HEK293T (cell line): ENCODE measurements around the gene PELI2.

Experiments
- ARNT ChIP-seq: fragments of 450-650 bp; IDR thresholded peaks from 2 replicates; pipeline ENCODE4 v1.6.1; 2017; ENCODE audit warnings: mild to moderate bottlenecking
- BHLHE40 ChIP-seq: fragments of 450-650 bp; IDR thresholded peaks from 2 replicates; pipeline ENCODE4 v1.6.1; 2016; ENCODE audit warnings: mild to moderate bottlenecking, moderate library complexity, borderline replicate concordance
- CTBP1 ChIP-seq: fragments of 450-650 bp; IDR thresholded peaks from 2 replicates; pipeline ENCODE4 v1.6.1; 2016; ENCODE audit warnings: borderline replicate concordance
- ELF4 ChIP-seq: fragments of 450-650 bp; IDR thresholded peaks from 2 replicates; pipeline ENCODE4 v1.6.1; 2017; ENCODE audit warnings: antibody characterized with exemption
- FOXK2 ChIP-seq: fragments of 450-650 bp; IDR thresholded peaks from 2 replicates; pipeline ENCODE4 v1.6.1; 2016; ENCODE audit warnings: mild to moderate bottlenecking
- FOXM1 ChIP-seq: fragments of 450-650 bp; IDR thresholded peaks from 2 replicates; pipeline ENCODE4 v1.6.1; 2017; ENCODE audit warnings: mild to moderate bottlenecking, borderline replicate concordance
- HDGF ChIP-seq: fragments of 450-650 bp; IDR thresholded peaks from 2 replicates; pipeline ENCODE4 v1.6.1; 2017; ENCODE audit warnings: antibody characterized with exemption, borderline replicate concordance
- L3MBTL2 ChIP-seq: fragments of 450-650 bp; conservative IDR thresholded peaks from 2 replicates; pipeline ENCODE4 v1.6.1; 2016; ENCODE audit warnings: mild to moderate bottlenecking
- LEF1 ChIP-seq: fragments of 450-650 bp; IDR thresholded peaks from 2 replicates; pipeline ENCODE4 v1.6.1; 2017; ENCODE audit warnings: mild to moderate bottlenecking, borderline replicate concordance
- NFRKB ChIP-seq: fragments of 450-650 bp; IDR thresholded peaks from 2 replicates; pipeline ENCODE4 v1.6.1; 2016; ENCODE audit warnings: mild to moderate bottlenecking, moderate library complexity
- SP1 ChIP-seq: fragments of 450-650 bp; IDR thresholded peaks from 2 replicates; pipeline ENCODE4 v1.6.1; 2017
- SUZ12 ChIP-seq: fragments of 450-650 bp; IDR thresholded peaks from 2 replicates; pipeline ENCODE4 v1.6.1; 2016; ENCODE audit warnings: mild to moderate bottlenecking
- TARDBP ChIP-seq: fragments of 450-650 bp; IDR thresholded peaks from 2 replicates; pipeline ENCODE4 v1.6.1; 2016

DNA sequence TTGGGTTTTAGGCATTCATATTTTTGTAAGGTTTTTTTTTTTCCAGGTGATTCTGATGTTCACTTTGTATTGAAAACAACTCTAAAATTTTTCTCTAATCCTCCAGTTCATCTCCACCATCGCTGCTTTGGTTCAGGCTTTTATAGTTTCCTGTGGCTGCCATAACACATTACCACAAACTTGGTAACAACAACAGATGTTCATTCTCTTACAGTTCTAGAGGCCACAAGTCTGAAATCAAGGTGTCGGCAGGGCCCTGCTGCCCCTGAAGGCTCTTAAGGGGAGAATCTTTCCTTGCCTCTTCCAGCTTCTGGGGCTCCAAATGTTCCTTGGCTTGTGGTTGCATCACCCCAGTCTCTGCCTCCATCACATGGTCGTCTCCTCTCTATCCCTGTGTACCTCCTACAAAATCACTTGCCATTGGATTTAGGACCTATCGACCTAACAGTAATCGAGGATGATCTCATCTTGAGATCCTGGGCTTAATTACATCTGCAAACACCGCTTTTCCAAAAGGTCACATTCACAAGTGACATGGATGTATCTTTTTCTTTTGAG is 55.2 kb downstream of the PELI2 start:
- TF ChIP-seq TARDBP (no peak), SP1 (no peak), BHLHE40 (no peak), CTBP1 (no peak), ARNT (no peak), ELF4 (no peak), FOXM1 (no peak), FOXK2 (no peak), HDGF (no peak), NFRKB (no peak), LEF1 (no peak), SUZ12 (no peak), L3MBTL2 (no peak)
